Activated naive CD4-positive, alpha-beta T cell (primary cell): ENCODE results near the gene CISD1.
"Not testable (repeated sequence)": the region's sequence is repeated elsewhere in the genome, so short reads cannot be mapped to it uniquely, and the experiment has no call there.

Source experiments
- DNase-seq, 4 experiments: peaks; one replicate each; lab custom pipeline; 2025; lab: John Stamatoyannopoulos, UW

The CISD1 gene

GRCh38 chr10:58268946-58269781 is at the start of gene CISD1:
TSS of gene CISD1 (plus strand) at chr10:58269162. CDS start at chr10:58269274, 112 bp downstream.
- peak; percentile 77 to 89 (median 86) for DNase-seq

- DNase-seq: no peak
Measured at GRCh38 chr10:58219875-58220274, 49.1 kb upstream of the CISD1 start.

GRCh38 chr10:58220769-58221451 is 48.1 kb upstream of the CISD1 start:
- DNase-seq: no peak

- no peak for DNase-seq
Measured at GRCh38 chr10:58225654-58226053, 43.3 kb upstream of the CISD1 start.

GRCh38 chr10:58229856-58230255 is 39.1 kb upstream of the CISD1 start:
- DNase-seq: not testable (repeated sequence)

- no peak for DNase-seq
Measured at GRCh38 chr10:58237014-58237834, 31.7 kb upstream of the CISD1 start.

GRCh38 chr10:58239561-58240169 is 29.3 kb upstream of the CISD1 start:
- DNase-seq: no peak

GRCh38 chr10:58240531-58240930 is 28.4 kb upstream of the CISD1 start:
- DNase-seq: no peak

- no peak for DNase-seq
Measured at GRCh38 chr10:58241346-58241745, 27.6 kb upstream of the CISD1 start.

- no peak for DNase-seq
Measured at GRCh38 chr10:58243269-58243668, 25.7 kb upstream of the CISD1 start.

GRCh38 chr10:58243801-58244200 is 25.2 kb upstream of the CISD1 start:
- not testable (repeated sequence) for DNase-seq

- DNase-seq: not testable (repeated sequence)
Measured at GRCh38 chr10:58244242-58244641, 24.7 kb upstream of the CISD1 start.

- DNase-seq: not testable (repeated sequence)
Measured at GRCh38 chr10:58244666-58245065, 24.3 kb upstream of the CISD1 start.

GRCh38 chr10:58253184-58253583 is 15.8 kb upstream of the CISD1 start:
- DNase-seq: no peak

- no peak for DNase-seq
Measured at GRCh38 chr10:58254644-58255043, 14.3 kb upstream of the CISD1 start.

- DNase-seq: not testable (repeated sequence)
Measured at GRCh38 chr10:58256013-58256780, 12.8 kb upstream of the CISD1 start.

GRCh38 chr10:58258977-58259692 is 9.8 kb upstream of the CISD1 start:
- DNase-seq: no peak

GRCh38 chr10:58260334-58260733 is 8.6 kb upstream of the CISD1 start:
- DNase-seq: no peak

GRCh38 chr10:58262766-58263165 is 6.2 kb upstream of the CISD1 start:
- no peak for DNase-seq

GRCh38 chr10:58264780-58265179 is 4.2 kb upstream of the CISD1 start:
- DNase-seq: no peak
